Memory B cell (primary cell): ENCODE results near the gene SFTPD.

ENCODE experiments used
- ATAC-seq: fragments of 150-1000 bp; cut with Tn5 transposase; 2 replicates; pipeline ENCODE4 v1.10.0; 2021; ENCODE audit warnings: low read depth, mild to moderate bottlenecking, moderate library complexity
- DNase-seq, 2 donors: peaks; one replicate each; pipeline ENCODE4 v3.0.0; 2022; ENCODE audit warnings: low spot score in 2 of 2
- H3K27ac Mint-ChIP-seq: one replicate; pipeline ENCODE4 v1.8.0; 2022; ENCODE audit warnings: mild to moderate bottlenecking, moderate library complexity, mixed read lengths
- H3K27me3 Mint-ChIP-seq: one replicate; pipeline ENCODE4 v1.8.0; 2022; ENCODE audit warnings: mixed read lengths
- H3K36me3 Mint-ChIP-seq: one replicate; pipeline ENCODE4 v1.8.0; 2022; ENCODE audit warnings: mild to moderate bottlenecking, mixed read lengths
- H3K4me1 Mint-ChIP-seq: one replicate; pipeline ENCODE4 v1.8.0; 2022; ENCODE audit warnings: mixed read lengths
- H3K4me3 Mint-ChIP-seq: one replicate; pipeline ENCODE4 v1.8.0; 2022; ENCODE audit warnings: mild to moderate bottlenecking, moderate library complexity, mixed read lengths
- H3K9me3 Mint-ChIP-seq: one replicate; pipeline ENCODE4 v1.8.0; 2022; ENCODE audit warnings: mixed read lengths

Gene SFTPD

GRCh38 chr10:79979310-79979975 lies 30.5 kb upstream of the SFTPD start:
- Mint-ChIP-seq H3K9me3 (peaks cover 4% of the 10 kb centered on the region), H3K4me3 (no peak overlapping the region), H3K27ac (no peak overlapping the region), H3K4me1 (peaks cover 5% of the 10 kb centered on the region), H3K36me3 (peaks cover 2% of the 10 kb centered on the region), H3K27me3 (peaks cover 22% of the 10 kb centered on the region)
- ATAC-seq, result no peak
- DNase-seq, result no peak

GRCh38 chr10:79976999-79977398 lies 28.1 kb upstream of the SFTPD start:
- H3K27me3 Mint-ChIP-seq, result peaks cover 18% of the 10 kb centered on the region
- H3K27ac Mint-ChIP-seq, result no peak overlapping the region
- DNase-seq (no peak), ATAC-seq (no peak)
- peaks cover 4% of the 10 kb centered on the region for H3K9me3 Mint-ChIP-seq
- H3K36me3 Mint-ChIP-seq, result peaks cover 2% of the 10 kb centered on the region
- H3K4me1 Mint-ChIP-seq, result no peaks in the 10 kb centered on the region
- H3K4me3 Mint-ChIP-seq, result no peak overlapping the region

GRCh38 chr10:79970062-79970461 lies 21.2 kb upstream of the SFTPD start:
- H3K27me3 Mint-ChIP-seq, result peaks cover 4% of the 10 kb centered on the region
- peaks cover 9% of the 10 kb centered on the region for H3K9me3 Mint-ChIP-seq
- peaks cover 4% of the 10 kb centered on the region for H3K36me3 Mint-ChIP-seq
- H3K27ac Mint-ChIP-seq, result no peak overlapping the region
- no peak overlapping the region for H3K4me3 Mint-ChIP-seq
- ATAC-seq (no peak), DNase-seq (no peak)
- no peaks in the 10 kb centered on the region for H3K4me1 Mint-ChIP-seq

- Mint-ChIP-seq H3K9me3 (peaks cover 4% of the 10 kb centered on the region), H3K4me1 (no peaks in the 10 kb centered on the region), H3K4me3 (no peak overlapping the region), H3K27ac (no peak overlapping the region), H3K36me3 (peaks cover 3% of the 10 kb centered on the region), H3K27me3 (no peaks in the 10 kb centered on the region)
- DNase-seq (no peak), ATAC-seq (no peak)
Measured at GRCh38 chr10:79947787-79948424, 999 bp downstream of the SFTPD start.

GRCh38 chr10:79947083-79947415 lies 1.9 kb downstream of the SFTPD start:
- peaks cover 4% of the 10 kb centered on the region for H3K9me3 Mint-ChIP-seq
- no peak overlapping the region for H3K4me3 Mint-ChIP-seq
- H3K27me3 Mint-ChIP-seq, result no peaks in the 10 kb centered on the region
- no peak overlapping the region for H3K27ac Mint-ChIP-seq
- no peak for DNase-seq
- peaks cover 3% of the 10 kb centered on the region for H3K36me3 Mint-ChIP-seq
- no peak for ATAC-seq
- no peaks in the 10 kb centered on the region for H3K4me1 Mint-ChIP-seq

GRCh38 chr10:79946271-79947082 lies 2.4 kb downstream of the SFTPD start:
- Mint-ChIP-seq H3K27ac (no peak overlapping the region), H3K9me3 (peaks cover 4% of the 10 kb centered on the region), H3K36me3 (peaks cover 3% of the 10 kb centered on the region), H3K4me1 (no peaks in the 10 kb centered on the region), H3K27me3 (no peaks in the 10 kb centered on the region), H3K4me3 (no peak overlapping the region)
- DNase-seq (no peak), ATAC-seq (no peak)

GRCh38 chr10:79944428-79945395 lies 4.2 kb downstream of the SFTPD start:
- Mint-ChIP-seq H3K36me3 (no peaks in the 10 kb centered on the region), H3K27ac (no peak overlapping the region), H3K9me3 (no peaks in the 10 kb centered on the region), H3K4me1 (peaks cover 7% of the 10 kb centered on the region), H3K27me3 (no peaks in the 10 kb centered on the region), H3K4me3 (no peak overlapping the region)
- ATAC-seq, result no peak
- no peak for DNase-seq

GRCh38 chr10:79943871-79944270 lies 5.0 kb downstream of the SFTPD start:
- no peaks in the 10 kb centered on the region for H3K9me3 Mint-ChIP-seq
- no peak for ATAC-seq
- no peak for DNase-seq
- peaks cover 13% of the 10 kb centered on the region for H3K4me1 Mint-ChIP-seq
- H3K27me3 Mint-ChIP-seq, result no peaks in the 10 kb centered on the region
- no peak overlapping the region for H3K4me3 Mint-ChIP-seq
- H3K27ac Mint-ChIP-seq, result no peak overlapping the region
- no peaks in the 10 kb centered on the region for H3K36me3 Mint-ChIP-seq

- Mint-ChIP-seq H3K9me3 (no peaks in the 10 kb centered on the region), H3K4me3 (no peak overlapping the region), H3K4me1 (peaks cover 24% of the 10 kb centered on the region), H3K27me3 (no peaks in the 10 kb centered on the region), H3K27ac (peak overlapping the region; percentile 71), H3K36me3 (no peaks in the 10 kb centered on the region)
- ATAC-seq (no peak), DNase-seq (no peak)
Measured at GRCh38 chr10:79942261-79943185, 6.4 kb downstream of the SFTPD start.

GRCh38 chr10:79941585-79942210 lies 7.2 kb downstream of the SFTPD start:
- no peaks in the 10 kb centered on the region for H3K27me3 Mint-ChIP-seq
- H3K4me1 Mint-ChIP-seq, result peaks cover 32% of the 10 kb centered on the region
- H3K36me3 Mint-ChIP-seq, result no peaks in the 10 kb centered on the region
- no peak for DNase-seq
- no peak overlapping the region for H3K4me3 Mint-ChIP-seq
- H3K9me3 Mint-ChIP-seq, result no peaks in the 10 kb centered on the region
- peak overlapping the region; percentile 71 for H3K27ac Mint-ChIP-seq
- ATAC-seq, result no peak

- H3K27me3 Mint-ChIP-seq, result no peaks in the 10 kb centered on the region
- DNase-seq (no peak), ATAC-seq (no peak)
- H3K4me1 Mint-ChIP-seq, result peaks cover 37% of the 10 kb centered on the region
- H3K4me3 Mint-ChIP-seq, result no peak overlapping the region
- no peaks in the 10 kb centered on the region for H3K9me3 Mint-ChIP-seq
- H3K36me3 Mint-ChIP-seq, result peaks cover 2% of the 10 kb centered on the region
- peak overlapping the region; percentile 71 for H3K27ac Mint-ChIP-seq
Measured at GRCh38 chr10:79941146-79941545, 7.8 kb downstream of the SFTPD start.

GRCh38 chr10:79940431-79940830 lies 8.5 kb downstream of the SFTPD start:
- Mint-ChIP-seq H3K9me3 (no peaks in the 10 kb centered on the region), H3K4me3 (no peak overlapping the region), H3K4me1 (peaks cover 38% of the 10 kb centered on the region), H3K27ac (peak overlapping the region; percentile 86), H3K36me3 (peaks cover 2% of the 10 kb centered on the region), H3K27me3 (no peaks in the 10 kb centered on the region)
- ATAC-seq, result no peak
- no peak for DNase-seq
